ENCODE data around the gene ANKRD13A. TPM values are rescaled to one million over a fixed set of nuclear protein-coding genes. Genes with fewer than 3 reads are reported as not detected.
"Not testable (repeated sequence)": the region's sequence is repeated elsewhere in the genome, so short reads cannot be mapped to it uniquely, and the experiment has no call there.

Gene ANKRD13A
- total RNA-seq, 3 donors from 2014 or later, result 66.4 to 172 (median 88.2) TPM

GRCh38 chr12:109982210-109982609 lies 17.0 kb upstream of the ANKRD13A start:
- Histone ChIP-seq H3K4me1 (no peaks in the 10 kb centered on the region), H3K27ac (no peak overlapping the region), H3K9me3 (no peaks in the 10 kb centered on the region), H3K27me3 (no peaks in the 10 kb centered on the region), H3K36me3 (no peaks in the 10 kb centered on the region), H3K4me3 (no peak overlapping the region)
- no peak for DNase-seq (ENCODE audit: low spot score in 2 of 2)
- intact Hi-C loops (cut with DNase I; ENCODE audit: low total_unique reads), result no loop called here
- TF ChIP-seq POLR2A (IDR thresholded peaks at IDR 0.05) (no peak), POLR2AphosphoS5 (IDR thresholded peaks at IDR 0.05) (no peak), CTCF (IDR thresholded peaks at IDR 0.05) (no peak)

- no peak overlapping the region for H3K27ac ChIP-seq
- H3K4me1 ChIP-seq, result no peaks in the 10 kb centered on the region
- H3K4me3 ChIP-seq, result no peak overlapping the region
- no peaks in the 10 kb centered on the region for H3K9me3 ChIP-seq
- intact Hi-C loops (cut with DNase I; ENCODE audit: low total_unique reads), result no loop called here
- H3K27me3 ChIP-seq, result no peaks in the 10 kb centered on the region
- no peak for DNase-seq (ENCODE audit: low spot score in 2 of 2)
- TF ChIP-seq CTCF (IDR thresholded peaks at IDR 0.05) (no peak), POLR2AphosphoS5 (IDR thresholded peaks at IDR 0.05) (no peak), POLR2A (IDR thresholded peaks at IDR 0.05) (no peak)
- no peaks in the 10 kb centered on the region for H3K36me3 ChIP-seq
These were observed 15.6 kb upstream of the ANKRD13A start for GRCh38 chr12:109983432-109984142.

- H3K9me3 ChIP-seq; H3K36me3 ChIP-seq; DNase-seq (ENCODE audit: low spot score in 2 of 2); intact Hi-C loops (cut with DNase I; ENCODE audit: low total_unique reads); H3K4me1 ChIP-seq; H3K27ac ChIP-seq; H3K4me3 ChIP-seq; H3K27me3 ChIP-seq: not testable (repeated sequence)
These were observed 13.0 kb upstream of the ANKRD13A start for GRCh38 chr12:109986236-109986635.

- H3K4me1 ChIP-seq, result no peaks in the 10 kb centered on the region
- DNase-seq (ENCODE audit: low spot score in 2 of 2), result no peak
- TF ChIP-seq POLR2AphosphoS5 (IDR thresholded peaks at IDR 0.05) (no peak), POLR2A (IDR thresholded peaks at IDR 0.05) (no peak), CTCF (IDR thresholded peaks at IDR 0.05) (no peak)
- no peak overlapping the region for H3K27ac ChIP-seq
- intact Hi-C loops (cut with DNase I; ENCODE audit: low total_unique reads), result no loop called here
- no peaks in the 10 kb centered on the region for H3K9me3 ChIP-seq
- H3K4me3 ChIP-seq, result no peak overlapping the region
- H3K27me3 ChIP-seq, result no peaks in the 10 kb centered on the region
- peaks cover 8% of the 10 kb centered on the region for H3K36me3 ChIP-seq
These were observed 11.6 kb upstream of the ANKRD13A start for GRCh38 chr12:109987615-109988014.

GRCh38 chr12:109988274-109988673 lies 11.0 kb upstream of the ANKRD13A start:
- H3K36me3 ChIP-seq, result peaks cover 8% of the 10 kb centered on the region
- H3K27ac ChIP-seq, result no peak overlapping the region
- no peak for DNase-seq (ENCODE audit: low spot score in 2 of 2)
- TF ChIP-seq POLR2A (IDR thresholded peaks at IDR 0.05) (no peak), CTCF (IDR thresholded peaks at IDR 0.05) (no peak), POLR2AphosphoS5 (IDR thresholded peaks at IDR 0.05) (no peak)
- no peak overlapping the region for H3K4me3 ChIP-seq
- no peaks in the 10 kb centered on the region for H3K9me3 ChIP-seq
- intact Hi-C loops (cut with DNase I; ENCODE audit: low total_unique reads), result no loop called here
- H3K4me1 ChIP-seq, result no peaks in the 10 kb centered on the region
- no peaks in the 10 kb centered on the region for H3K27me3 ChIP-seq

Data from breast epithelium (tissue), 4 donors.